MM.1S (cell line): ENCODE measurements around the gene ETV6.

Experiments
- DNase-seq: peaks from one replicate; pipeline ENCODE4 v3.0.0-alpha.2; 2015
- H2AFZ ChIP-seq: fragments of 300-600 bp; sonication (generic); 2 replicates; pipeline ENCODE4 v1.6.0; 2016; ENCODE audit warnings: antibody characterized with exemption, low read length
- H3F3A ChIP-seq: fragments of 300-600 bp; sonication (generic); 2 replicates; pipeline ENCODE4 v1.6.1; 2016; ENCODE audit warnings: mild to moderate bottlenecking, antibody characterized with exemption, low read length, moderate library complexity, mixed read lengths; ENCODE audit not compliant: insufficient read depth
- H3K27ac ChIP-seq: fragments of 300-600 bp; sonication (generic); 2 replicates; pipeline ENCODE4 v1.5.1; 2016; ENCODE audit warnings: mild to moderate bottlenecking, low read length
- H3K27me3 ChIP-seq: fragments of 300-600 bp; sonication (generic); replicated peaks from 2 replicates; pipeline ENCODE4 v1.6.0; 2016; ENCODE audit warnings: low read length; ENCODE audit not compliant: insufficient read depth
- H3K36me3 ChIP-seq: fragments of 300-600 bp; sonication (generic); replicated peaks from 2 replicates; pipeline ENCODE4 v1.6.1; 2016; ENCODE audit warnings: mild to moderate bottlenecking, low read length, mixed read lengths; ENCODE audit not compliant: insufficient read depth
- H3K4me1 ChIP-seq: fragments of 300-600 bp; sonication (generic); 2 replicates; pipeline ENCODE4 v1.6.1; 2016; ENCODE audit warnings: low read length, mixed read lengths
- H3K4me2 ChIP-seq: fragments of 300-600 bp; sonication (generic); 2 replicates; pipeline ENCODE4 v1.6.0; 2016; ENCODE audit warnings: low read depth, low read length
- H3K4me3 ChIP-seq: fragments of 300-600 bp; sonication (generic); 2 replicates; pipeline ENCODE4 v1.5.1; 2016; ENCODE audit warnings: low read length, mixed read lengths
- H3K79me2 ChIP-seq: fragments of 300-600 bp; sonication (generic); 2 replicates; pipeline ENCODE4 v1.6.1; 2016; ENCODE audit warnings: mixed run types, low read length, mixed read lengths
- H3K9ac ChIP-seq: fragments of 300-600 bp; sonication (generic); 2 replicates; pipeline ENCODE4 v1.6.1; 2016; ENCODE audit warnings: low read length, mixed read lengths
- H3K9me2 ChIP-seq: fragments of 300-600 bp; sonication (generic); replicated peaks from 2 replicates; pipeline ENCODE4 v1.6.1; 2016; ENCODE audit warnings: mild to moderate bottlenecking, low read length, mixed read lengths; ENCODE audit not compliant: insufficient read depth
- H3K9me3 ChIP-seq: fragments of 300-600 bp; sonication (generic); replicated peaks from 2 replicates; pipeline ENCODE4 v1.6.1; 2016; ENCODE audit warnings: mild to moderate bottlenecking, low read length, mixed read lengths; ENCODE audit not compliant: insufficient read depth
- H4K20me1 ChIP-seq: fragments of 300-600 bp; sonication (generic); 2 replicates; pipeline ENCODE4 v1.6.1; 2016; ENCODE audit warnings: mild to moderate bottlenecking, low read length, moderate library complexity, mixed read lengths; ENCODE audit not compliant: insufficient read depth
- CTCF ChIP-seq: fragments of 300-600 bp; sonication (generic); IDR thresholded peaks from 2 replicates; pipeline ENCODE4 v1.5.1; 2016; ENCODE audit warnings: antibody characterized with exemption, low read length, mixed read lengths
- EZH2 ChIP-seq: fragments of 300-600 bp; sonication (generic); optimal IDR thresholded peaks from 2 replicates; pipeline ENCODE3; 2017; ENCODE audit warnings: low read depth, mild to moderate bottlenecking, antibody characterized with exemption, low read length, mixed read lengths
- EZH2phosphoT487 ChIP-seq: fragments of 300-600 bp; sonication (generic); IDR thresholded peaks from 2 replicates; pipeline ENCODE4 v1.6.1; 2018; ENCODE audit warnings: antibody characterized with exemption, low read length

ETV6 gene

GRCh38 chr12:11795913-11796459, 146.5 kb downstream of the ETV6 start:
- no peak overlapping the region for H3K4me2 ChIP-seq
- DNase-seq, result no peak
- H3K9me3 ChIP-seq, result no peaks in the 10 kb centered on the region
- no peak overlapping the region for H3K27ac ChIP-seq
- H3K4me3 ChIP-seq, result no peak overlapping the region
- H4K20me1 ChIP-seq, result no peaks in the 10 kb centered on the region
- no peaks in the 10 kb centered on the region for H3K9me2 ChIP-seq
- no peak overlapping the region for H3K9ac ChIP-seq
- H3K36me3 ChIP-seq, result no peaks in the 10 kb centered on the region
- H3K79me2 ChIP-seq, result no peaks in the 10 kb centered on the region
- H3F3A ChIP-seq, result no peaks in the 10 kb centered on the region
- H2AFZ ChIP-seq, result no peak overlapping the region
- peaks cover 7% of the 10 kb centered on the region; the same call in 1 of the 2 replicates for H3K4me1 ChIP-seq
- TF ChIP-seq EZH2, result no peak
- no peaks in the 10 kb centered on the region for H3K27me3 ChIP-seq

GRCh38 chr12:11797317-11797913, 147.9 kb downstream of the ETV6 start:
- Histone ChIP-seq H3K79me2 (no peaks in the 10 kb centered on the region), H2AFZ (no peak overlapping the region), H4K20me1 (no peaks in the 10 kb centered on the region), H3K27me3 (no peaks in the 10 kb centered on the region), H3K4me1 (peaks cover 7% of the 10 kb centered on the region; the same call in 1 of the 2 replicates), H3K9ac (no peak overlapping the region), H3F3A (no peaks in the 10 kb centered on the region), H3K9me3 (no peaks in the 10 kb centered on the region), H3K27ac (no peak overlapping the region), H3K9me2 (no peaks in the 10 kb centered on the region), H3K36me3 (no peaks in the 10 kb centered on the region), H3K4me2 (no peak overlapping the region), H3K4me3 (no peak overlapping the region)
- TF ChIP-seq EZH2phosphoT487, result no peak
- TF ChIP-seq EZH2, result no peak
- no peak for TF ChIP-seq CTCF
- DNase-seq, result no peak

GRCh38 chr12:11798006-11798708, 148.7 kb downstream of the ETV6 start:
- H4K20me1 ChIP-seq, result no peaks in the 10 kb centered on the region
- H3K36me3 ChIP-seq, result no peaks in the 10 kb centered on the region
- H3K4me3 ChIP-seq, result no peak overlapping the region
- H3K9ac ChIP-seq, result no peak overlapping the region
- no peak overlapping the region for H3K4me2 ChIP-seq
- peaks cover 7% of the 10 kb centered on the region; the same call in 1 of the 2 replicates for H3K4me1 ChIP-seq
- H3K9me2 ChIP-seq, result no peaks in the 10 kb centered on the region
- no peak for DNase-seq
- H2AFZ ChIP-seq, result no peak overlapping the region
- H3K27ac ChIP-seq, result no peak overlapping the region
- no peaks in the 10 kb centered on the region for H3K9me3 ChIP-seq
- H3K79me2 ChIP-seq, result no peaks in the 10 kb centered on the region
- H3F3A ChIP-seq, result no peaks in the 10 kb centered on the region
- TF ChIP-seq EZH2 (no peak), CTCF (no peak), EZH2phosphoT487 (no peak)
- H3K27me3 ChIP-seq, result no peaks in the 10 kb centered on the region
